ENCODE results near the gene OSBPL1A. TPM values are rescaled to one million over a fixed set of nuclear protein-coding genes. Genes with fewer than 3 reads are reported as not detected.
A peak's percentile ranks its signal among the peaks of the same experiment; 100 is the strongest.

The OSBPL1A gene
- polyA plus RNA-seq, 1 donor: 47.1 TPM

- no peak for DNase-seq (ENCODE audit: low read depth)
Measured at GRCh38 chr18:24126155-24126961, 271.3 kb downstream of the OSBPL1A start.

- no peak for DNase-seq (ENCODE audit: low read depth)
Measured at GRCh38 chr18:24121625-24122024, 276.0 kb downstream of the OSBPL1A start.

GRCh38 chr18:24120676-24121075 is 276.9 kb downstream of the OSBPL1A start:
- no peak for DNase-seq (ENCODE audit: low read depth)

- DNase-seq (ENCODE audit: low read depth): peak; percentile 52
Measured at GRCh38 chr18:24118750-24119577, 278.7 kb downstream of the OSBPL1A start.

GRCh38 chr18:24115628-24116027 is 282.0 kb downstream of the OSBPL1A start:
- DNase-seq (ENCODE audit: low read depth): no peak

GRCh38 chr18:24114924-24115549 is 282.6 kb downstream of the OSBPL1A start:
- no peak for DNase-seq (ENCODE audit: low read depth)

- no peak for DNase-seq (ENCODE audit: low read depth)
Measured at GRCh38 chr18:24112874-24113615, 284.6 kb downstream of the OSBPL1A start.

- no peak for DNase-seq (ENCODE audit: low read depth)
Measured at GRCh38 chr18:24112464-24112863, 285.2 kb downstream of the OSBPL1A start.

Other genes with a start within 250 kb of the OSBPL1A start
- 34.6 TPM for gene IMPACT, start 28.8 kb upstream of the OSBPL1A start, polyA plus RNA-seq (ENCODE audit: insufficient read length)
- gene HRH4, start 62.8 kb upstream of the OSBPL1A start, polyA plus RNA-seq (ENCODE audit: insufficient read length): 0.08 TPM

Data from forelimb muscle (tissue), 1 donor.